Parathyroid adenoma (tissue), 2 donors: ENCODE results near the gene GNLY.

Source experiments
- H2AFZ ChIP-seq: fragments of 300-600 bp; sonication (generic); one replicate; pipeline ENCODE4 v1.7.0; 2017; ENCODE audit warnings: antibody characterized with exemption, mild to moderate bottlenecking
- H3K27ac ChIP-seq: fragments of 300-600 bp; sonication (generic); one replicate; pipeline ENCODE4 v1.7.0; 2017
- H3K27me3 ChIP-seq: fragments of 300-600 bp; sonication (generic); one replicate; pipeline ENCODE4 v1.7.0; 2017; ENCODE audit warnings: low read length; ENCODE audit not compliant: control insufficient read depth, insufficient read depth
- H3K36me3 ChIP-seq: fragments of 300-600 bp; sonication (generic); one replicate; pipeline ENCODE4 v1.7.0; 2017; ENCODE audit warnings: low read length; ENCODE audit not compliant: control insufficient read depth, insufficient read depth
- H3K4me1 ChIP-seq: fragments of 300-600 bp; sonication (generic); one replicate; pipeline ENCODE4 v1.7.0; 2017; ENCODE audit warnings: control low read depth
- H3K4me2 ChIP-seq: fragments of 300-600 bp; sonication (generic); one replicate; pipeline ENCODE4 v1.7.0; 2017; ENCODE audit warnings: low read length
- H3K4me3 ChIP-seq: fragments of 300-600 bp; sonication (generic); one replicate; pipeline ENCODE4 v1.7.0; 2017; ENCODE audit warnings: low read depth, low read length
- H3K79me2 ChIP-seq: fragments of 300-600 bp; sonication (generic); one replicate; pipeline ENCODE4 v1.7.0; 2017; ENCODE audit warnings: control low read depth
- H3K9ac ChIP-seq: fragments of 300-600 bp; sonication (generic); one replicate; pipeline ENCODE4 v1.7.0; 2017; ENCODE audit warnings: mild to moderate bottlenecking
- H3K9me3 ChIP-seq: fragments of 300-600 bp; sonication (generic); one replicate; pipeline ENCODE4 v1.7.0; 2017; ENCODE audit warnings: low read length; ENCODE audit not compliant: control insufficient read depth
- CTCF ChIP-seq: fragments of 300-600 bp; sonication (generic); IDR thresholded peaks from one replicate; pipeline ENCODE4 v1.7.0; 2017; ENCODE audit warnings: antibody characterized with exemption, mild to moderate bottlenecking
- donor health status: primary hyperparathyroidism.

Gene GNLY

GRCh38 chr2:85722519-85722918, 28.4 kb downstream of the GNLY start:
- Histone ChIP-seq H3K9ac (no peak overlapping the region), H3K27me3 (no peaks in the 10 kb centered on the region), H3K27ac (no peak overlapping the region), H3K4me1 (no peaks in the 10 kb centered on the region), H3K9me3 (no peaks in the 10 kb centered on the region), H3K4me2 (no peak overlapping the region), H3K36me3 (no peaks in the 10 kb centered on the region), H2AFZ (no peak overlapping the region), H3K79me2 (no peaks in the 10 kb centered on the region), H3K4me3 (no peak overlapping the region)
- TF ChIP-seq CTCF, result no peak

GRCh38 chr2:85723707-85724360, 29.7 kb downstream of the GNLY start:
- H3K36me3 ChIP-seq, result no peaks in the 10 kb centered on the region

GRCh38 chr2:85724731-85725181, 30.6 kb downstream of the GNLY start:
- TF ChIP-seq CTCF, result no peak
- H3K27me3 ChIP-seq, result no peaks in the 10 kb centered on the region
- H3K9ac ChIP-seq, result no peak overlapping the region
- H3K27ac ChIP-seq, result no peak overlapping the region
- H3K4me2 ChIP-seq, result no peak overlapping the region
- no peaks in the 10 kb centered on the region for H3K36me3 ChIP-seq
- H3K4me1 ChIP-seq, result no peaks in the 10 kb centered on the region
- no peak overlapping the region for H3K4me3 ChIP-seq
- no peak overlapping the region for H2AFZ ChIP-seq
- H3K79me2 ChIP-seq, result no peaks in the 10 kb centered on the region
- H3K9me3 ChIP-seq, result no peaks in the 10 kb centered on the region

More at GRCh38 chr2:85723707-85724360, 29.7 kb downstream of the GNLY start:
- no peak overlapping the region for H3K9ac ChIP-seq
- no peaks in the 10 kb centered on the region for H3K27me3 ChIP-seq
- H3K9me3 ChIP-seq, result no peaks in the 10 kb centered on the region
- H3K27ac ChIP-seq, result no peak overlapping the region
- H3K79me2 ChIP-seq, result no peaks in the 10 kb centered on the region
- no peak overlapping the region for H3K4me3 ChIP-seq
- H3K4me1 ChIP-seq, result no peaks in the 10 kb centered on the region
- H3K4me2 ChIP-seq, result no peak overlapping the region
- no peak for TF ChIP-seq CTCF
- H2AFZ ChIP-seq, result no peak overlapping the region

- Histone ChIP-seq H3K4me1 (no peaks in the 10 kb centered on the region), H3K9me3 (no peaks in the 10 kb centered on the region), H3K4me3 (no peak overlapping the region), H3K27ac (no peak overlapping the region), H3K9ac (no peak overlapping the region), H3K36me3 (no peaks in the 10 kb centered on the region), H3K79me2 (no peaks in the 10 kb centered on the region), H2AFZ (no peak overlapping the region), H3K27me3 (no peaks in the 10 kb centered on the region), H3K4me2 (no peak overlapping the region)
- TF ChIP-seq CTCF, result no peak
Observed at GRCh38 chr2:85725451-85725850, 31.3 kb downstream of the GNLY start.

GRCh38 chr2:85727798-85728197, 33.6 kb downstream of the GNLY start:
- Histone ChIP-seq H3K27ac (peak overlapping the region; percentile 15), H3K9me3 (no peaks in the 10 kb centered on the region), H3K4me3 (no peak overlapping the region), H3K79me2 (no peaks in the 10 kb centered on the region), H3K27me3 (no peaks in the 10 kb centered on the region), H3K36me3 (no peaks in the 10 kb centered on the region), H3K4me1 (no peaks in the 10 kb centered on the region), H3K4me2 (no peak overlapping the region), H3K9ac (no peak overlapping the region), H2AFZ (no peak overlapping the region)
- no peak for TF ChIP-seq CTCF
